CD4-positive, alpha-beta T cell treated with Interleukin-6 at 100 ng/mL for 8 hours (primary cell): ENCODE results near the gene RPTOR.
A peak's percentile ranks its signal among the peaks of the same experiment; 100 is the strongest.
"Not testable (repeated sequence)": the region's sequence is repeated elsewhere in the genome, so short reads cannot be mapped to it uniquely, and the experiment has no call there.

Source experiments
- DNase-seq: peaks from one replicate; pipeline ENCODE4 v3.0.0-alpha.2; 2020; ENCODE audit warnings: mixed read lengths, low spot score

RPTOR gene

GRCh38 chr17:80862481-80862961, 317.9 kb downstream of the RPTOR start:
- DNase-seq = no peak

- no peak for DNase-seq
Measured at GRCh38 chr17:80862978-80863377, 318.3 kb downstream of the RPTOR start.

GRCh38 chr17:80863626-80864025, 319.0 kb downstream of the RPTOR start:
- DNase-seq = no peak

- DNase-seq = no peak
Measured at GRCh38 chr17:80864751-80865150, 320.1 kb downstream of the RPTOR start.

GRCh38 chr17:80866050-80866793, 321.6 kb downstream of the RPTOR start:
- DNase-seq = peak; percentile 62

- DNase-seq = no peak
Measured at GRCh38 chr17:80868022-80868609, 323.5 kb downstream of the RPTOR start.

- DNase-seq = no peak
Measured at GRCh38 chr17:80869481-80870145, 325.0 kb downstream of the RPTOR start.

- no peak for DNase-seq
Measured at GRCh38 chr17:80870401-80870800, 325.8 kb downstream of the RPTOR start.

- DNase-seq = peak; percentile 23
Measured at GRCh38 chr17:80871341-80871740, 326.7 kb downstream of the RPTOR start.

- no peak for DNase-seq
Measured at GRCh38 chr17:80872001-80872500, 327.4 kb downstream of the RPTOR start.

- no peak for DNase-seq
Measured at GRCh38 chr17:80872501-80873306, 328.1 kb downstream of the RPTOR start.

- no peak for DNase-seq
Measured at GRCh38 chr17:80873307-80873951, 328.8 kb downstream of the RPTOR start.

GRCh38 chr17:80874866-80875445, 330.3 kb downstream of the RPTOR start:
- no peak for DNase-seq

GRCh38 chr17:80875480-80875995, 330.9 kb downstream of the RPTOR start:
- not testable (repeated sequence) for DNase-seq

GRCh38 chr17:80876456-80876949, 331.9 kb downstream of the RPTOR start:
- not testable (repeated sequence) for DNase-seq

- DNase-seq = peak; percentile 39
Measured at GRCh38 chr17:80876950-80877728, 332.5 kb downstream of the RPTOR start.

GRCh38 chr17:80877729-80878303, 333.2 kb downstream of the RPTOR start:
- no peak for DNase-seq

GRCh38 chr17:80878876-80879722, 334.5 kb downstream of the RPTOR start:
- DNase-seq = no peak
